Endometrial microvascular endothelial cells (primary cell): ENCODE data around the gene PLXND1. TPM values are rescaled to one million over a fixed set of nuclear protein-coding genes. Genes with fewer than 3 reads are reported as not detected.
"Not testable (repeated sequence)": the region's sequence is repeated elsewhere in the genome, so short reads cannot be mapped to it uniquely, and the experiment has no call there.

Experiments
- in situ Hi-C: cut with HindIII; loops from 2 replicates; pipeline ENCODE4 v1.10.0; 2017; ENCODE audit warnings: low sequenced_read_pairs, low pct_unique_long_range_greater_than_20kb; ENCODE audit errors: inconsistent ontology term
- total RNA-seq: library from RNA; depleted of rRNA; stranded (reverse); fragments of >200 nt; gene quantifications from one replicate; pipeline ENCODE4 v1.2.3, GENCODE V29; 2015; ENCODE audit errors: inconsistent ontology term

PLXND1 gene, protein sequence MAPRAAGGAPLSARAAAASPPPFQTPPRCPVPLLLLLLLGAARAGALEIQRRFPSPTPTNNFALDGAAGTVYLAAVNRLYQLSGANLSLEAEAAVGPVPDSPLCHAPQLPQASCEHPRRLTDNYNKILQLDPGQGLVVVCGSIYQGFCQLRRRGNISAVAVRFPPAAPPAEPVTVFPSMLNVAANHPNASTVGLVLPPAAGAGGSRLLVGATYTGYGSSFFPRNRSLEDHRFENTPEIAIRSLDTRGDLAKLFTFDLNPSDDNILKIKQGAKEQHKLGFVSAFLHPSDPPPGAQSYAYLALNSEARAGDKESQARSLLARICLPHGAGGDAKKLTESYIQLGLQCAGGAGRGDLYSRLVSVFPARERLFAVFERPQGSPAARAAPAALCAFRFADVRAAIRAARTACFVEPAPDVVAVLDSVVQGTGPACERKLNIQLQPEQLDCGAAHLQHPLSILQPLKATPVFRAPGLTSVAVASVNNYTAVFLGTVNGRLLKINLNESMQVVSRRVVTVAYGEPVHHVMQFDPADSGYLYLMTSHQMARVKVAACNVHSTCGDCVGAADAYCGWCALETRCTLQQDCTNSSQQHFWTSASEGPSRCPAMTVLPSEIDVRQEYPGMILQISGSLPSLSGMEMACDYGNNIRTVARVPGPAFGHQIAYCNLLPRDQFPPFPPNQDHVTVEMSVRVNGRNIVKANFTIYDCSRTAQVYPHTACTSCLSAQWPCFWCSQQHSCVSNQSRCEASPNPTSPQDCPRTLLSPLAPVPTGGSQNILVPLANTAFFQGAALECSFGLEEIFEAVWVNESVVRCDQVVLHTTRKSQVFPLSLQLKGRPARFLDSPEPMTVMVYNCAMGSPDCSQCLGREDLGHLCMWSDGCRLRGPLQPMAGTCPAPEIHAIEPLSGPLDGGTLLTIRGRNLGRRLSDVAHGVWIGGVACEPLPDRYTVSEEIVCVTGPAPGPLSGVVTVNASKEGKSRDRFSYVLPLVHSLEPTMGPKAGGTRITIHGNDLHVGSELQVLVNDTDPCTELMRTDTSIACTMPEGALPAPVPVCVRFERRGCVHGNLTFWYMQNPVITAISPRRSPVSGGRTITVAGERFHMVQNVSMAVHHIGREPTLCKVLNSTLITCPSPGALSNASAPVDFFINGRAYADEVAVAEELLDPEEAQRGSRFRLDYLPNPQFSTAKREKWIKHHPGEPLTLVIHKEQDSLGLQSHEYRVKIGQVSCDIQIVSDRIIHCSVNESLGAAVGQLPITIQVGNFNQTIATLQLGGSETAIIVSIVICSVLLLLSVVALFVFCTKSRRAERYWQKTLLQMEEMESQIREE (N-terminal part only)
- 182 TPM for total RNA-seq

DNA sequence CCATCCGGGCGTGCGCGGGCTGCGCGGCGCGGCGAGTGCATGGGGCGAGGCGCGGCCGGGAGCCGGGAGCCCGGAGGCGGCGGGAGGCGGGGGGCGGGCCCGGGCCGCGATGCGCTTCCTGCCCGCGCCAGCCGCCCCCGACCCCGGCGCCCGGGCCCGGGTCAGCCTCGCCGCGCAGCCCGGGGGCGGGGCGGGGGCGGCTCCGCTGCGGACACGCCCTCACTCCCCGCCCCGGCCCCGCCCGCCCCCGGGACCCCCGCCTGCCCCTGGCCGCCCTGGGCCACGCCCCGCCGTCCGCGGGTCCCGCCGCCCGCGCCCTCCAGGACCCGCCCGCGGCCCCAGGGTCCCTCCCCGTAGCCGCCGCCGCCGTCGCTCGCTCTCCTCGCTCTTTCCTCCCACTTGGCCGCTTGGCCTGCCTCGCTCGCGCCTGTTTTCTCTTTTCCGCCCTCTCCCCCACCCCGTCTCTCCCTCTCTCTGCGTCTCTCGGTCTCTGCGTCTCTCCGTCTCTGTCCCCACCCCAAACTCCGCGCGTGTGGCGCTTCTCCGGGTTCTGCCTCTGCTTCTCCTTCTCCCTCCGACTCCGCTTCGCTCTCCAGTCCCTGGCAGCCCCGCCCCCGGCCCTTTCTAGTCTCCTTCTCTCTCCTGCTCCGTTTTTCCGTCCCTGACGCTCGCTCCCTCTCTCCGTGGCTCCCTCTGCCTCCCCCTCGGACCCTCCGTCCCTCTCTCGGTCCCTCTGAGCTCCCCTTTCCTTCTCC, at the start of gene PLXND1:
TSS of gene PLXND1 (minus strand) at position 41 of the 755 bp plus-strand sequence. CDS start at position 4, 37 bp downstream.
- in situ Hi-C loops = no loop called here

DNA sequence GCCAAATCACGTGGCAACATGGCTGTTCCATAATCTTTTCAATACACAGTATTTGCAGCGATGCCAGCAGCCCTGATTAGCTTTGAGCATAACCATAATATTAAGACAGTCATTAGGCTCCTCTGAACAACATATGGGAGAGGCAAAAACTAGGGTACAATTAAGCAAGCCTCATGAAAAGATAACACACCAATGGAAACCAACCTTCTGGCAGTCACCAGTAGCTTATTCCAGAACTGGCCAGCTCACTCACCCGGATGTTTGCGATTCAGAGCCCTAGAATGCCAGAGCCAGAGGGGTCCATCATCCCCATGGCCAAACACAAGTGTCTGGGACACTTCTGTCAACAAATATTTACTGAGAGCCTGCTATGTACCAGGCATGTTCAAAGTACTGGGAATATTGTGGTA, 48.8 kb upstream of the PLXND1 start:
- in situ Hi-C loops = no loop called here

DNA sequence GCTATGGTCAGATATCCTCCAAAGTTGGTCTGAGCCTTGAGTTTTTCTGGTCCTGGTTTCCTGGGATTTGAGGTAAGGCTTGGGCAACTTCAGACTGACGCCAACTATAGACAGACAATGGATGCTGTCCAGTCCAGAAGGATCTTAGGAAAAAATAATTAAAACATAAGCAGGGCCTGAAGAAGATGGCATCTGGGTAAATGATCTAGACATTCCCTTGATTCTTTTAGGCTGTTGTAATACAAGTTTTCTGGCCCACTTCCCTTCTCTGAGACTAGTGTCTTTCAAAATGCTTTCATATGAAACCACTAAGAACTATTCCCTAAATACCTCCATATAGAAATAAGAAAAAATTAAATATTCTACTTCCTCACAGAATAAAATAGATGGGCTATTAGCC, 47.7 kb upstream of the PLXND1 start:
- in situ Hi-C loops = loop anchor here (5.0 kb wide), 1 partner anchor 158 kb away; no protein-coding TSS in a partner anchor

DNA sequence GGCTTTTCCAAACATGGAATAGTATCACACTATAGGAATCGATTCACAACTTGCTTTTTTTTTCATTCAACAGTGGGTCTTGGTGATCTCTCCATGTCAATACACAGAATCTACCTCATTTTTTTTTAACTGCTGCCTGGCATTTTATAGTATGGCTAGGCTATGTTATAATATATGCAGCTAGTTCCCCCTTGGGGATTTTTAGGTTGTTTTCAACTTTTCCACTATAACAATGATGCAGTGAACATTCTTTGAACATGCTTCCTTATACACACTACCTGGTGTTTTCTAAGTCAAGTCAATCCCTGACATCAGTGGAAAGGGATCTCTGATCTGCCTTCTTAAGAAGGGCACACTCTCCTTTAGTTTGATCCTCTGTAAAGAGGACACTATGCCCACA, 46.5 kb upstream of the PLXND1 start:
- in situ Hi-C loops = loop anchor here (5.0 kb wide), 1 partner anchor 159 kb away; no protein-coding TSS in a partner anchor

DNA sequence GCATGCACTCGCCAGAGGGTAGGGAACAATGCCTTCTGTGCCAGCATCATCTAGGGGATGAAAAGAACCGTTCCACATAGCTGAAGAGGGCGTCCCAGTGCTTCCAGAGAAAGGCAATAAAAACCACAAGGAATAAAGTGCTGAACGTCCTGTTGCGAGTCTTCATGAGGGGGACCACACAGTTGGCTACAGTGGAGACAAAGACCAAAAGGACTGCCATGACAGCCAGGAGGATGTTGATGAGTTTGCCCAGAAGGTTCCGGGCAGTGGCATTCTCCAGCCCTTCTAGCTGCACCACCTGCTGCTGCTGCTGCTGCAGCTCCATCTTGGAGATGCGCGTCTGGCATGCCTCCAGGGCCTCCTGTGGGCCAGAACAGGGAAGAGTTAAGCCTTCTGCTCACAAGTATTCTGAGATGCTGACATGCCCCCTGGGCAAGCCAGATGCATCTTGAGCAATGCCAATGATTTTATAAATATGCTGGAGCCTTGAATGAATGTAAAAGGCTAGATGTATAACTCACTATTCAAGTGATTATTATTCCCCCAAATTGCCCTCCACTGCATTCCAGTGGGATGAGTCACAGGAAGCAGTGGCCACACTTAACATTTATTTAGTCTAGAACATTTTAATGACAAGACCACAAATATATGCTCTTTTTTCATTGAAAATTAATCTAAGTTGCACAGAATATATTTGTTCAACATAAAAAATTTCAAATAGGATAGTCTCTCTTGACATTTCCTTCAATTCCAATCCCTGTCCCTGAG, 45.1 kb upstream of the PLXND1 start:
- in situ Hi-C loops = loop anchor here (5.0 kb wide), 1 partner anchor 161 kb away; no protein-coding TSS in a partner anchor

DNA sequence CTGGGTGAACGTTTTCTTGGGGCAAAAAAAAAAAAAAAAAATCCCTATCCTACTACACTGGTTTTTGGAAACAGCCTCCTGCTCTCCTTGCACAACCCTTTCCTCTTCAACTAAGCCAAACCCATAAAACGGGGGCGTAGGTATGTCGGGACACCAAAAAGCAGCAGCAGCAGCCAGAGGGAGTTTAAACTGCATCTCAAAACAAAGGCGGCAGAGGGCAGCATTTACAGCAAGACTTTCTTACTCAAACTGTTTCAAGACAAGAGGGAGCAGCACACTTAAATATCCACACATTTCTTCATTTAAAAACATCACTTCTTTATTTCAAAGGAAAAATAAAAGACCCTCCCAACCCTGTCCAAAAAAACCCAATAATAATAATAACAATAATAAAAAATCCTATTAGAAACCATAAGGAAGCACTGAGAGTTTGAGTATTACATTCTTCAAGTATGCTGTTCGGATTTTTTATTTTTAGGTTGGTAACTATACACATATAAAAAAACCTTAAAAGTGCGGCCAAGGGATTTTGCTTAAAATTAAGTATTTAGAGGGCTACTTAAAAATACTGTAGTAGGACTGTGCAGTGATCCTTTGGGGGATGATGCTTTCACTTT, 43.9 kb upstream of the PLXND1 start:
- in situ Hi-C loops = loop anchor here (5.0 kb wide), 1 partner anchor 162 kb away; no protein-coding TSS in a partner anchor

DNA sequence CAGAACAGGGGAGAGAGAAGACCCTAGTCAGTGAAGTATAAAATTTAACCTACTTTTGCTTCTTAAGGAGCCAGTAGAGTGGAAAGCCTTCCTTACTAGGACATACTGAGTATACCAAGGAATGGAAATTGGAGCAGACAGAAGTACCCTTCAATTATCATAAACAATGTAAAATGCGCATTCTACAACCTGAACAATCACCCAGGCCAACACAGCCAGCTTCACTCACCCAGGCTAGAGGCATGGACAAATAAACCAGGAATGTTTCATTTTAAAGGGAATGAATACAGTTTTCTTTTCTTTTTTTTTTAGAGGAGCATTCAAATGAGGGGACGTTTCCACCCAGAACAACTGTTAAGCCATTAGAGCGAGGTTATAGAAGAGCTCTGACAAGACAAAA, 41.9 kb upstream of the PLXND1 start:
- in situ Hi-C loops = no loop called here

DNA sequence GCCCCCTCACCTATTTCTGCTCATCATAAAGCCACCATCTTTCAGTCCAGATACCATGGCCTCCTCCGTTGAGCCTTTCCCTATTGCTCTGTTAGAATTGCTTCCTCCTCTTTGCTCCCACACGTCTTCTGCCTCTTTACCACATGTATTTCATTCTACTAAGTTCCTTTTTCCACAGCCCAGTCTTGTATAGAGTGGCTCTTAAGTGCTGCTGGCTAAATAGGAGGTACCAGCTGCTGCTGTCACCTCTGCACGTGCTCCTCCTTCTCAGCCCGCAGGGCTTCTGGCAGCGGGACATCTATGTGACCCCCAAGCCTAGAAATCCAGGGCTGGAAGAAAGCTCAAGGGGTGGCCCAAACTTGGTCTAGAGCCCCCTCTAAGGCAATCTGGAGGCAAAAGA, 38.8 kb upstream of the PLXND1 start:
- in situ Hi-C loops = no loop called here

DNA sequence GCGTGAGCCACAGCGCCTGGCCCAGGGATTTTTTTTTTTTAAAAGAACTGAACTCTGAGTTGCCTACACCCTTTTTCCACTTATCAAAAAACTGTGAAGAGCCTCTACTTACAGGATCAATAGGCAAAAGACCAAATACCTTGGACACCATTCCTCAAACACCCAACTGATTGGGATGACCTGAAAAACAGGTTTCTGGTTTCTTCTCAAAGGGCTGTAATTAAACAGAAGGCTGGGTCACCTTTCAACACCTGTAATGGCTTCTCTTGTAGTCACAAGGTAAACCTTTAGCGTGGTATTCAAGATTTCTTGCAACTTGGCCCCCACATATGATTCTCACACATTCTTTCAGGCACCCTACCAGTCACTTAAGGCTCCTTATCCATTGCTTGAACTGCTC, 38.4 kb upstream of the PLXND1 start:
- in situ Hi-C loops = no loop called here

DNA sequence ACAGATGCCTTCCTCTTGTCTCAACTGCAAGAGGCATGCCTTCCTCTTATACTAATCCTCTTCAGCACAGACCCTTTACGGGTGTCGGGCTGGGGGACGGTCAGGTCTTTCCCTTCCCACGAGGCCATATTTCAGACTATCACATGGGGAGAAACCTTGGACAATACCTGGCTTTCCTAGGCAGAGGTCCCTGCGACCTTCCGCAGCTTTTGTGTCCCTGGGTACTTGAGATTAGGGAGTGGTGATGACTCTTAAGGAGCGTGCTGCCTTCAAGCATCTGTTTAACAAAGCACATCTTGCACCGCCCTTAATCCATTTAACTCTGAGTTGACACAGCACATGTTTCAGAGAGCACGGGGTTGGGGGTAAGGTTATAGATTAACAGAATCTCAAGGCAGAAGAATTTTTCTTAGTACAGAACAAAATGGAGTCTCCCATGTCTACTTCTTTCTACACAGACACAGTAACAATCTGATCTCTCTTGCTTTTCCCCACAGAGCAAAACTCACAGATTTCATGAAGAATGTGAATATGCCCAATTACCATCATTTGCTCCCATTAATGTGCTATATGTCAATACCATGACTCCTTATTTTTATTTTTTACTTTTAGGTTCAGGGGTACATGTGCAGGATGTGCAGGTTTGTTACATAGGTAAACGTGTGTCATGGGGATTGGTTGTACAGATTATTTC, 35.2 kb upstream of the PLXND1 start:
- in situ Hi-C loops = not testable (repeated sequence)

DNA sequence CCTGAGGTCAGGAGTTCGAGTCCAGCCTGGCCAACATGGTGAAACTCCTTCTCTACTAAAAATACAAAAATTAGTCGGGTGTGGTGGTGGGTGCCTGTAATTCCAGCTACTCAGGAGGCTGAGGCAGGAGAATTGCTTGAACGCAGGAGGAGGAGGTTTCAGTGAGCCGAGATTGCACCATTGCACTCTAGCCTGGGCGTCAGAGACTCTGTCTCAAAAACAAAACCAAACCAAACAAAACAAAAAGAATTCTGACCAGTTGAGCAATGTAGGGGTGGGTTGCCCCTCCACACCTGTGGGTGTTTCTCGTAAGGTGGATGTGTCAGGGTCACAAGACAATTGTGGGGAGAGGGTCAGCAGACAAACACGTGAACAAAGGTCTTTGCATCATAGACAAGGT, 34.5 kb upstream of the PLXND1 start:
- in situ Hi-C loops = not testable (repeated sequence)

DNA sequence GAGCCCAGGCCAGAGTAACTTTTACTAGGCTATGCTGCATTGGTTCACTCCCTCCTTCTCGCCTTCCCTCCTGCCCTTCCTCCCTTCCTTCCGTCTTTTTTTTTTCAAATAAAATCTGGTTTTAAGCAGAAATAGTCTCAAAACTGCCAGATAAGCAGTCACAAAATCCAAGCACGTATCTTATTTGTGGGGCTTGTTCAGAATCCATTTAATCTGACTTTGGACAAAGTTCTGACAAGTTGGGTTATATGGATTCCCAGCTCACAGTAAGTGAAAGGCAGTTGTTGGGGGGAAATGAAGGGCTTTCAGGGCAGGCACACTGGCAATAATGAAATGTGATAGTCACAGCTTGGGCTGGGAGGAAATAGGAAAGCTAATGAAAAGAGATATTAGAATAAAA, 32.0 kb upstream of the PLXND1 start:
- in situ Hi-C loops = no loop called here

DNA sequence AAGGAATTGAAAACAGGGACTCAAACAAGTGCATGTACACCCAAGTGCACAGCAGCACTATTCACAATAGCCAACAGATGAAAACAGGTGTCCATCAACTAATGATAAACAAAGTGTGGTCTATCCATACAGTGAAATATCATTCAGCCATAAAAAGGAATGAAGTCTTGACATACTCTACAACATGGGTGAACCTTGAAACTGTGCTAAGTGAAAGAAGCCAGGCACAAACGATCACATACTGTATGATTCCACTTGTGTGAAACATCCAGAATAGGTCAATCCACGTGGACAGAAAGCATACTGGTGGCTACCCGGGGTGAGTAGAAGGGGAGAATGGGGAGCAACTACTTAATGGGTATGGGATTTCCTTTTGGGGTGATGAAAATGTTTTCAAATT, 29.6 kb upstream of the PLXND1 start:
- in situ Hi-C loops = no loop called here

DNA sequence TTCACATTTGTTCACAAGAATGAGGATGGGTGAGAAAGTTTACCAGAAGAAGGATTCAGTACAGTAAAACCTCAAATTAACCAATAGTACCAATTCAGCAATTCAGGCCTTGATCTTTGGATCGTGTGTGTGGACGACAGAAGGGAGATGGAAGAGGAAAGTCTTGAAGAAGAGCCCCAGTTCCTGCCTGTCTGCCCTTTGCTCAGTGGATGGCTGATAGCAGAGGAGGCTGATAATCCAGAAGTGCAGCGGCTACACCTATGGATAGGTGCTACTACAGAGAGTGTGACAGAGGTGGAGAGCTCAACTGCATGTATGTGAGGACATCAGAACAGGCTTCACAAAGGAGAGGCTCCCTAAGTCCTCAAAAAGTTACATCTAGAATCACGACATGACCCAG, 29.2 kb upstream of the PLXND1 start:
- in situ Hi-C loops = no loop called here

DNA sequence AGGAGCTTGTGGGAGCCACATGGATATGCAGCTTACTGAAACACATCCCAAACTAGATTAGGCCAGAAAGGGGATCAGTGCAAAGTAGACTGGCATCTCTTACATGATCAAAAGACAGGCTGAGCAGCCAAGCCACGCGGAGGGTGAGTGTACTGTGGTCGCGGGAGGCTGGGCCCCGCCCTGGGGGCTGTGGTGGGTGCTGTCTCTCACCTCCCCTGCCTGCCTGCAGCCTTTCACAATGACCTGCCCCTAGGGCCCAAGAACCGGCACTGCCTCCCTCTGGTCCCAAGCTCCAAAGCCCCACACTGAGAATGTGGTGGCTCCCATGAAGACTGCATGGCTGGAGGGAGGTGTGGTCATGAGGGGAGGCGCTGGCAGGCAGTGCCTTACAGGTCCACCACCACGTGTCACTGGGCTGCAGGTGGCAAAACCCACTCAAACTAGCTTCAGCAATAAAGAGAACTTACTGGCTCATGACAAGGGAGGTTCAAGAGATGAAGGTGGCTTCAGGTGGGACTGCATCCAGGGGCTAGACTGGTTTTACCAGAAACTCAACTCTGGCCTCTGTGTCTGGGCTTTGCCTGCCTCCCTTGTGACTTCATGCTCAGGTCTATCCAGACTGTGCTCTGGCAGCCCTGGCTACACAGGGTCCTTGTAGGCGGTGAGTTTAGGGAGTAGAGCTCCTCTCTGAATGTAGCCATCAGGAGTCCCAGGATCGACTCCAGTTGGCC, 27.4 kb upstream of the PLXND1 start:
- in situ Hi-C loops = no loop called here

DNA sequence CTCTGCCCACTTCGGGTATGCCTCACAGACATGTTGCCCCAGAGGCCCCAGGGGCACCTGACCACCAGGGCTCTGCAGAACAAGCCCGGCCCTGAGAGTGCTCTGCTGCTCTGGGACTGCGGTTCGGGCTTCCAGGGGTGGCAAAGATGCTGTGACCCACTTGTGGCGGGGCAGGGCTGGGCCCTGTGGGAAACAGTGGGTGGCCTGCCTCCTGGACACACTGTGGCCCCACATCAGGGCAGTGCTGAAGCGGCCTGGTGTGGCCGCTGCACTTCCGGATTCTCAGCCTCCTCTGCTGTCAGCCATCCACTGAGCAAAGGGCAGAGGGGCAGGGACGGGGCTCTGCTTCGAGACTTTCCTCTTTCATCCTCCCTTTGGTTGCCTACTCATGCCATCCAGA, 26.5 kb upstream of the PLXND1 start:
- in situ Hi-C loops = no loop called here
